OCI-LY7 (cell line): ENCODE measurements around the gene LSS.

Experiments
- EZH2phosphoT487 ChIP-seq: fragments of 200-600 bp; sonication (generic); IDR thresholded peaks from 2 replicates; pipeline ENCODE4 v1.6.1; 2018; ENCODE audit warnings: low read depth, borderline replicate concordance, mild to moderate bottlenecking, mixed run types, antibody characterized with exemption, low read length, moderate library complexity, mixed read lengths
- TF ChIP-seq, protein P1 (sequence below): fragments of 200-600 bp; sonication (generic); conservative IDR thresholded peaks from 2 replicates; pipeline ENCODE4 v1.5.1; 2014; ENCODE audit warnings: mild to moderate bottlenecking, antibody characterized with exemption, low read length, moderate library complexity, mixed read lengths

DNA sequence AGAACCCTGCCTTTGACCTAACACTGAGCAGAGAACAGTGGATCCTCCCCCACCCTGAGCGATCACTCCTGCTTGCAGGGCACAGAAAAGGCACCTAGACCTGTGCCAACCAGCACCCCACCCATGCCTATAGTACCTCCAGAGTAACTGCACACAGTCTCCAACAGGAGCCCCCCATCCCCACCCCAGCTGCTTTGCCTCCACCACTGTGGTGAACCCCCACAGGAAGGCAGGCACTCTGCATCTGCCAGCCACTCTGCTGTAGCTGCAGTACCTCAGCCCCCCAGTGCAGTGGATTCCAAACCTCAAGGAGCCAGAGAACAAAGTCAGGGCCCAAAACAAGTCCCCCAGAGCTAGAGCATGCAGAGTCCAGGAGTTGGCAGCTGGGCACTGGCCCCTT is 55.0 kb downstream of the LSS start:
- TF ChIP-seq, protein P1, sequence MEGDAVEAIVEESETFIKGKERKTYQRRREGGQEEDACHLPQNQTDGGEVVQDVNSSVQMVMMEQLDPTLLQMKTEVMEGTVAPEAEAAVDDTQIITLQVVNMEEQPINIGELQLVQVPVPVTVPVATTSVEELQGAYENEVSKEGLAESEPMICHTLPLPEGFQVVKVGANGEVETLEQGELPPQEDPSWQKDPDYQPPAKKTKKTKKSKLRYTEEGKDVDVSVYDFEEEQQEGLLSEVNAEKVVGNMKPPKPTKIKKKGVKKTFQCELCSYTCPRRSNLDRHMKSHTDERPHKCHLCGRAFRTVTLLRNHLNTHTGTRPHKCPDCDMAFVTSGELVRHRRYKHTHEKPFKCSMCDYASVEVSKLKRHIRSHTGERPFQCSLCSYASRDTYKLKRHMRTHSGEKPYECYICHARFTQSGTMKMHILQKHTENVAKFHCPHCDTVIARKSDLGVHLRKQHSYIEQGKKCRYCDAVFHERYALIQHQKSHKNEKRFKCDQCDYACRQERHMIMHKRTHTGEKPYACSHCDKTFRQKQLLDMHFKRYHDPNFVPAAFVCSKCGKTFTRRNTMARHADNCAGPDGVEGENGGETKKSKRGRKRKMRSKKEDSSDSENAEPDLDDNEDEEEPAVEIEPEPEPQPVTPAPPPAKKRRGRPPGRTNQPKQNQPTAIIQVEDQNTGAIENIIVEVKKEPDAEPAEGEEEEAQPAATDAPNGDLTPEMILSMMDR: no peak
- TF ChIP-seq EZH2phosphoT487: no peak
